ENCODE results near the gene STX2. TPM values are rescaled to one million over a fixed set of nuclear protein-coding genes. Genes with fewer than 3 reads are reported as not detected.

The STX2 gene
- total RNA-seq, 2 donors from 2014 or later: 5.3 to 11.5 TPM

- Histone ChIP-seq H3K4me1 (replicated peaks) (no peaks in the 10 kb centered on the region), H3K4me3 (no peak overlapping the region), H3K27me3 (replicated peaks; ENCODE audit: insufficient read depth) (no peaks in the 10 kb centered on the region), H3K9me3 (no peaks in the 10 kb centered on the region), H3K27ac (no peak overlapping the region), H3K36me3 (no peaks in the 10 kb centered on the region)
- no peak for DNase-seq (ENCODE audit: low spot score)
- intact Hi-C loops (cut with DNase I): no loop called here
- no peak for TF ChIP-seq CTCF (IDR thresholded peaks at IDR 0.05)
- TF ChIP-seq POLR2A (IDR thresholded peaks at IDR 0.05): no peak
- 93% methylated on average over 5 of the region's 5 CpGs for WGBS
These were observed 35.3 kb downstream of the STX2 start for GRCh38 chr12:130803702-130804101.

- Histone ChIP-seq H3K27me3 (replicated peaks; ENCODE audit: insufficient read depth) (no peaks in the 10 kb centered on the region), H3K4me3 (no peak overlapping the region), H3K4me1 (replicated peaks) (no peaks in the 10 kb centered on the region), H3K27ac (no peak overlapping the region), H3K36me3 (no peaks in the 10 kb centered on the region), H3K9me3 (no peaks in the 10 kb centered on the region)
- TF ChIP-seq CTCF (IDR thresholded peaks at IDR 0.05): no peak
- no peak for DNase-seq (ENCODE audit: low spot score)
- intact Hi-C loops (cut with DNase I): no loop called here
- WGBS: 92% methylated on average over 2 of the region's 2 CpGs
These were observed 38.7 kb downstream of the STX2 start for GRCh38 chr12:130800312-130800711.

GRCh38 chr12:130799051-130799450 is 40.0 kb downstream of the STX2 start:
- TF ChIP-seq POLR2AphosphoS5 (IDR thresholded peaks at IDR 0.05) (no peak), POLR2A (IDR thresholded peaks at IDR 0.05) (no peak), CTCF (IDR thresholded peaks at IDR 0.05) (no peak)
- Histone ChIP-seq H3K36me3 (no peaks in the 10 kb centered on the region), H3K27me3 (replicated peaks; ENCODE audit: insufficient read depth) (no peaks in the 10 kb centered on the region), H3K9me3 (no peaks in the 10 kb centered on the region), H3K4me3 (no peak overlapping the region), H3K4me1 (replicated peaks) (no peaks in the 10 kb centered on the region), H3K27ac (no peak overlapping the region)
- no peak for DNase-seq (ENCODE audit: low spot score)
- WGBS: 63% methylated on average over 4 of the region's 4 CpGs
- intact Hi-C loops (cut with DNase I): no loop called here

- TF ChIP-seq CTCF (IDR thresholded peaks at IDR 0.05): no peak
- TF ChIP-seq POLR2AphosphoS5 (IDR thresholded peaks at IDR 0.05): no peak
- no peak for TF ChIP-seq POLR2A (IDR thresholded peaks at IDR 0.05)
- Histone ChIP-seq H3K4me3 (no peak overlapping the region), H3K4me1 (replicated peaks) (no peaks in the 10 kb centered on the region), H3K27me3 (replicated peaks; ENCODE audit: insufficient read depth) (no peaks in the 10 kb centered on the region), H3K9me3 (no peaks in the 10 kb centered on the region), H3K27ac (no peak overlapping the region), H3K36me3 (no peaks in the 10 kb centered on the region)
- WGBS: 88% methylated on average over 19 of the region's 19 CpGs
- no peak for DNase-seq (ENCODE audit: low spot score)
- intact Hi-C loops (cut with DNase I): no loop called here
These were observed 41.9 kb downstream of the STX2 start for GRCh38 chr12:130796985-130797686.

- no peak overlapping the region for H3K4me3 ChIP-seq
- H3K36me3 ChIP-seq: no peaks in the 10 kb centered on the region
- H3K27ac ChIP-seq: no peak overlapping the region
- no peaks in the 10 kb centered on the region for H3K27me3 ChIP-seq (replicated peaks; ENCODE audit: insufficient read depth)
- no peak for DNase-seq (ENCODE audit: low spot score)
- 76% methylated on average over 6 of the region's 6 CpGs for WGBS
- H3K4me1 ChIP-seq (replicated peaks): no peaks in the 10 kb centered on the region
- TF ChIP-seq POLR2A (IDR thresholded peaks at IDR 0.05): no peak
- no peak for TF ChIP-seq POLR2AphosphoS5 (IDR thresholded peaks at IDR 0.05)
- TF ChIP-seq CTCF (IDR thresholded peaks at IDR 0.05): no peak
- H3K9me3 ChIP-seq: no peaks in the 10 kb centered on the region
- intact Hi-C loops (cut with DNase I): no loop called here
These were observed 43.1 kb downstream of the STX2 start for GRCh38 chr12:130795906-130796305.

Data from prostate gland (tissue), 2 donors.